ENCODE results near the gene PDE7B. TPM values are rescaled to one million over a fixed set of nuclear protein-coding genes. Genes with fewer than 3 reads are reported as not detected.

PDE7B gene
- total and polyA plus RNA-seq, 4 donors, result 0.75 to 5.2 (median 1.3) TPM

GRCh38 chr6:135987226-135987625 lies 135.7 kb downstream of the PDE7B start:
- Histone ChIP-seq H3K4me3 (ENCODE audit: low read depth in 1 of 3, low read length in 3 of 3) (no peak overlapping the region), H3K4me1 (ENCODE audit: control insufficient read depth in 4 of 4, insufficient read depth in 4 of 4, low read length in 3 of 4) (no peaks in the 10 kb centered on the region)

More at GRCh38 chr6:135987226-135987625, 135.7 kb downstream of the PDE7B start:
- no peaks in the 10 kb centered on the region for H3K36me3 ChIP-seq (ENCODE audit: control insufficient read depth in 4 of 4, insufficient read depth in 3 of 4, low read depth in 1 of 4, low read length in 3 of 4)
- no peak overlapping the region for H3K27ac ChIP-seq (ENCODE audit: low read depth in 1 of 2, low read length in 2 of 2)
- no peaks in the 10 kb centered on the region for H3K27me3 ChIP-seq (ENCODE audit: control insufficient read depth in 4 of 4, insufficient read depth in 4 of 4, low read length in 3 of 4)
- peaks cover 0 to 2% (median 0%) of the 10 kb centered on the region in 4 donors for H3K9me3 ChIP-seq (ENCODE audit: control insufficient read depth in 4 of 4, low read length in 3 of 4)
- 85% methylated on average over 3 of the region's 3 CpGs for WGBS
- no peak overlapping the region for H3K9ac ChIP-seq (ENCODE audit: low read depth in 1 of 2, low read length in 2 of 2)
- TF ChIP-seq RAD21 (IDR thresholded peaks at IDR 0.05) (no peak), CTCF (IDR thresholded peaks at IDR 0.05; ENCODE audit: low read depth, low read length, missing input control) (no peak), FOXA1 (IDR thresholded peaks at IDR 0.05) (no peak), YY1 (IDR thresholded peaks at IDR 0.05) (no peak), SP1 (IDR thresholded peaks at IDR 0.05) (no peak), ZBTB33 (IDR thresholded peaks at IDR 0.05) (no peak), ATF3 (IDR thresholded peaks at IDR 0.05) (no peak), FOXA2 (IDR thresholded peaks at IDR 0.05) (no peak), HNF4A (conservative IDR thresholded peaks at IDR 0.05) (no peak), HNF4G (IDR thresholded peaks at IDR 0.05) (no peak), TAF1 (conservative IDR thresholded peaks at IDR 0.05) (no peak), REST (IDR thresholded peaks at IDR 0.05) (no peak), MAX (IDR thresholded peaks at IDR 0.05) (no peak), JUND (IDR thresholded peaks at IDR 0.05) (no peak), EGR1 (IDR thresholded peaks at IDR 0.05; ENCODE audit: low read depth in 2 of 2) (no peak), NR2F2 (IDR thresholded peaks at IDR 0.05) (no peak), RXRA (IDR thresholded peaks at IDR 0.05) (no peak), GABPA (IDR thresholded peaks at IDR 0.05 in 1 of 2, conservative IDR thresholded peaks at IDR 0.05 in 1 of 2) (no peak)
- DNase-seq (ENCODE audit: low spot score), result no peak
